Middle frontal gyrus (tissue), 1 donor: ENCODE data around the gene KIF21B.

Experiments
- DNase-seq: peaks from one replicate; pipeline ENCODE4 v3.0.0-alpha.2; 2015; ENCODE audit warnings: low spot score; ENCODE audit errors: extremely low spot score

KIF21B gene

DNA sequence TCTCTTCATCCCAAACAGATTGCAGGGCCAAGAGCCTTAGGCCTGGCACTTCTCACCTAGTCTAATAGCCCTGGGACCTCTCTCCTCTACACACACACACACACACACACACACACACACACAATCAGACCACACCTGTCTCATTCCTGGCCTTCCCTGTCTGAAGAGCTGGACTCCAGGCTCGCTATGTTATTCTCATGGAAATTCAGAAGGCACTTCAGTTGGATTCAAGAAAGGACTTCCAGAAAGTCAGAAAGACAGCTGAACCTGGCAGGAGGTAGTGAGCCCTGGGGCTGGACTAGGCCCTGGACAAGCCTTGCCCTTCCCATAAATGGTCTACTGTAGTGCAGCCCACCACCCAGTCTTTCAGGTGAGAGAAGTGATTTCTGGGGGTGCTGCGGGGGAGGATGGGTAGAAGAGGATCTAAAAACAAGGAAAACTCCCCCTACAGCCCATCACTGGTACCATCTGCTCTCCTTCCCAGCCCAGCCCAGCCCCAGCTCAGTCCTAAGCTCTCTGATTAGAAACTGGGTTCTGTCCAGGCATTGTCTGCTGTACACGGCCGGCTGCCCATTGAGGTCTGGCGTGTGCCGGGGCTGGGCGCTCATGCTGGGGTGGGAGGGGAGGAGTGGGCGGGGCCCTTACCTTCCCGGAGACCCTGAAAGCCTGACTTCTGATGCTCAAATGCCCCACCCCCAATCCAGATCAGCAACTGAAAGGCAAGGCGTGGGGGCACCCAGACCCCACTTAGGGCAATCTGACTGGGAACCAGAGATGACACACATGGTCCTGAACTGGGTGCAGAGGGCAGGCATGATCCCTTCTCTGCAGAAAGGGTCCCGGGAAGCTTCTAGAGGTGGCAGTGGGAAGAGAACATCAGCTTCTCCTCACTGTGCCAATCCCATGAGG, 2.5 kb downstream of the KIF21B start:
- DNase-seq, result no peak

DNA sequence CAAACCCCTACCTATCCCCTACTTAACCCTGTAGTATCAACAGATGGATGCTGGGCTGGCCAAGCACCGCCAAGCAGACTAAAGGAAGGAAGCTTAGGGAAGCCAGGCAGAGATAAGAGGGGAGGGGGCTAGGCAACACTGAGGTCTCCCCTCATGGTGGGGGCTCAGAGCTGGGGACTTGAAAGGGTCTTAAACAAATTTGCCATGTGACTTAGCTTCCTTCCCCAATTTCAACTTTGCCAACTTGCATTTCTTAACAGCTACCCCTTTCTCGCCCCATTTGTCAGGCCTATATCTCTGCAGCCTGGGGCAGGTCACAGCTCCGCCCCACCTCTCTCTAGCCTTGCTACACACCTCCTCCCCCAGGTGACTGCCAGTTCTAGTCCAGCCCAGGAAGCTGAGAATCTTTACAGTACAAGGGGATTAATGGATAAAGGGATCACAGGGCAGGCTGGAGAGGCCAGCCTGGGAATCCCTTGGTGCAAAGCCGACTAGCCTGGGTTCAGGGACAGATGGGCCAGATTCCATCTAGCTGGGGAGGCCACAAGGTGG, 3.4 kb downstream of the KIF21B start:
- no peak for DNase-seq

DNA sequence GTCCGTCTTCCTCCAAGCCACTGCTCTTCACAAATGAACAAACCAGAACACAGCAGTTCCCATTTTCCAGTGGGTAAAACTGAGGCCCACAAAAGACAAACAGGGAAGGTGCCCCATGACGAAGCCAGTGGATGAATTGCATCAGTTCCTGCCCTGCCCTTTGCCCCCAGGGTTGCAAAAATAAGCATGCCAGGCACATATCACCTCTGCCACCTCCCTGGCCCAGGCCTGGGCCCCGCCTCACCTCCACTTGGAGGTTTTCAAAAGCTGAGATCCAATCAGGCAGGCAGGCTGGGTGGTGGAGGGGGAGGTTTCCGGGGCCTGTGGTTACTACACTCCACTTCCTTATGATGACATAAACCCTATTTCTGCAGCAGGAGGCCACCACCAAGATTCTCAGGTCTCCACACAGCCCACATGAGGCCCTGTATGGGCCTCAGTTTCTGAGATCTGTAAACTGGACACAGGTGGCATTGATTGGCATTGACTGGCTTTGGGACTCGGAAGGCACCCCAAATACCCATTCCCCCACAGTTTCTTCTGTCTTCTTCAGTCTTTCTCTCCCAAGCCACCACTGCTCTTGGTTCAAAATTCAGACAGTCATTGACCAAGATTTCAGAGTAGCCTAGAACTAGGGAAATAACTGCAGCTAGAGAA, 4.1 kb downstream of the KIF21B start:
- DNase-seq, result no peak

DNA sequence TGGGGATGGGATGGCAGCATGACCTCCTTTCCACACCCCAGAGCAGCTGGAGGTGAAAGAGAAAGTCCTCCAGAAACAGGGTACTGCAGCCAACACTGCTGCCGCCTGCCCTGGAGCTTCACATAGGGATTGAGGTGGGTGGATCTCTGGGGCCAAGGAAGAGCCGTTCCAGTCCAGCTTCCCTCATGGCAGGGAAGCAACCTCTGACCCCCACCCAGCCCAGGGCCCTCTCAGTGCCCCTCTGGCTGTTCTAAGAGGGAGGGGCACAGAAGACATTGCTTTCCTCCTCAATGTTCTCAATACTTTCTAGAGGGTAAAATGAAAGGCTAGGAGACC, 5.7 kb downstream of the KIF21B start:
- DNase-seq, result no peak

DNA sequence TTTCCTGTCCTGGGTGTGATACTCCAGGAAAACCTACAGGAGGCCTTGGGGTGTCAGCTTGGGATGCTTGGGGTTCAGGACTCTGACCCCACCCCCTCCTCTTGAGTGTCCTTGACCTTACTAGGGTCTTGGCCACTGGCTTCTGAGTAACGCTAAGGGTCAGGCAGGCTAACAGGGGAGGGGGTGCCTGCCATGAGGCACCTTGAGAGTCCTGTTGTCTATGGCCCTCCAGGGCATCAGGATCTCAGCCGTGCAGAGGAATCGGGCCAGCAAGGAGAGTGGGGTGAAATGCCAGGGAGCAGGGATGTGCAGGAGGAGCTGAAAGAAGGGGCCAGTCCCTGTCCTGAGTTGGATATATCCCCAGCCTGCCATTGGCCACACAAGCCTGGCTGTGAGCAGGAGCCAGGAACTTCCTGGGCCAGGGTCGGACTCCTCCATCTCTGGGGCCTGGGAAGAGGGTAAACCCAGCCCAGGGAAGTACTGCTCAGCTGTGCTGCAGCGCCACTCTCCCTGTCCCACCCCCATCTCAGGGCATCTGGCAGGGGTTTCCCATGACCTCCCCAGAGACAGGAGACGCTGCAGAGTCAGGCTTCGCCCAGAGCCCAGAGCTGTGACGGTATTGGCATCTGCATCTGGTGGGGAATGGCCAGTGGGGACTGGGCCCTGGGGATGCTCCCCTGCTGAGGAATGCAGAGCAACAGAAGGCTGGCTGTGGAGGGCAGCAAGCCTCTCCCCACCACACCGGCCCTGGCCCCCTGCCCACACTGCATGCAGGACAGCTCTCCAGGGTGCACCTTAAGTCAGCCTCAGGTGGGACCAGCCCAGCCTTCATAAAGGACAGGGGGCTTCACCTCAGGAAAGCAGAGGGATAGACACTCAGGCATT, 6.3 kb downstream of the KIF21B start:
- no peak for DNase-seq

DNA sequence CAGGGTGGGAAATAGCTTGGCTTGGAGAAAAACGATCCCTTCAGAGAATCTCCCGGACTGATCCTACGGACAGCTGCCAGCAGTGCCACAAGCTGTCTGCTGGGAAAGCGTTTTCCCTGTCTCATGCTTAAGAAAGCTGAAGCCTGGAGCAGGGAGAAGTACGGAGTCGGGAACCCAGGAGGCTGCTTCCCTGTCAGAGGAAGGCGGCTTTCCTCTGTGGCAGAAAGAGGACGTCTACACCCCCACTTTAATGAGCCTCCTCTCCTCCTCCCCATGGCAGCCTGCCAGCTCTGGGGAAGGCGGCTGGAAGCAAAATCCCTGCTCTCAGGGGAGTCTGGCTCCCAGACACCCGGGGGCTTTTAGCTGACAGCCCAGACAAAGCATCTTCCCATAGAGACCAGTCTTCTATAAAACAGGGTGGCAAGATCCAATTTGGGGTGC, 7.3 kb downstream of the KIF21B start:
- no peak for DNase-seq

DNA sequence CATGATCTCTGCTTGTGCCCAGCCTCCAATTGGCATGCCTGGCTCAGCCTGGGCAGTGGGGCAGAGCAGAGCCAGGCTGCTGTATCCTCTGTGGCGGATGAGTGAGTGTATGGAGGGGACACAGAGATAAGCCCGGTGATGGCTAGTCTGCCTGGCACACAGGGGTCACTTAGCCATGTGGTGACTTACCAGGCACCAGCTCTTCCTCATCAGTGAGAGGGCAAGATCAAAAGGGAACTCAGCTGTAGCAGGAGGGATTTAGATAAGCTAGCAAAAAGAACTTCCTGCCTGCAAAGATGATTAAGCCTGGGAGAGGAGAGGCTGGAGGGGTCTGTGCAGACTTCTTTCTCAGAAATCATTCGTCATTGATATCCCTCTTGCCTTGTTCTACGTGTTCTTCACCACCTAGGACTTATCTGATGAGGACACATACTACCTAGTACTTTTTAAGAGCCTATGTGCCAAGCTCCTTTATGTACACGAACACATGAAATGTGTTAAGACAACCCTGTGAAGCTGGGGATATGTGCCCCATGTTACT, 7.9 kb downstream of the KIF21B start:
- no peak for DNase-seq

DNA sequence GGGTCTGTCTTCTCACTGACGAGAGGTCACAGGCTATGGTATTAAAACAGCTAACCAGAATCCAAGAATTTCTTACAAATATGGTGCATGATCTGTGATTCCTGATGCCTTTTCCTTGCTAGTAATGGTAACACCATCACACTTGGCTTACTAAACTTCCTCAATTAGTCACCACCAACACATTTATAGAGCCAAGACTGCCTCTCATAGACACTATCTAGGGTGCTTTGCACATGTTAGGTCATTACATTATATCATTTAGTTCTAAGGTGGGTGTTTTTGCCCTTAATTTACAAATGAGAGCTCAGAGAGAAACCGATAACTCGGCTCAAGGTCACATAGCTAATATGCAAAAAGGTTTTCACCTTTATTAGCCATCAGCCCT, 8.7 kb downstream of the KIF21B start:
- no peak for DNase-seq

DNA sequence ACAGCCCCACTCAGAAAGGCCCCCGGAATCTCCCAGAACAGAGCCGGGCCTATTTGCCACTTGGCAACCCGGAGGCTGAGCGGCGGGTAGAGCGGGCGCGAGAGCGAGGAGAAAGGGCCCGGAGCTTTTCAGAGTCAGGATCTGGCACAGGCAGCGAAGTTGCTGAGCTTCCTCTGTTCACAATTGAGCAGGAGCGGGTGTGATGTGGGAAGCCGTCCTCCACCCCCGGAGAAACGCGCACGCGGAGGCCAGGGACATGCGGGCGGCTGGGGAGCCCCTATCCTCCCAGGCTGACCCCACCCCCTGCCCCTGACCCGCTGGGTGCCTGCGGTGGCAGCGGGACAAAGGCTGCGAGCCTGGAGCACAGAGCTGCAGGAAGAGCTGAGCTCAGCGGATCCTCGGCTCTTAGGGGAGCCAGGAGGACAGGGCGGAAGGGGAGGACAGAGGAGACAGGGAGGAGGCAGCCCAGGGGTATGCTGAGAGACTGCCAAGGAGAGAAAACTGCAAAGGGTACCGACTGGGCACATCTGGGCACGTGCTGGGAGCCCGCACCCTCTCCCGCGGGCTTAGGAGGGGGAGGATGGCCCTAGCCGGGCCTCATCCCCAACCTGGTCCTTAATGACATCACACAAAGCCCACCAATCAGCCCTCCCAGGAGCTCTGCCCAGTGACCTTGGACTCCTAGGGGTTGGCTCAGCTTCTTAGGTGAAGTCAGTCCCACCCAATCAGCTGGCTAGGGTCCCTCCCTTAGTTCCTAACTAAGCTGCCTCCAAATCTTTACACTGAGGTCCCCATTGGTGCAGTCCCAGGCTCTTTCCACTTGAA, 9.3 kb downstream of the KIF21B start:
- DNase-seq, result no peak

DNA sequence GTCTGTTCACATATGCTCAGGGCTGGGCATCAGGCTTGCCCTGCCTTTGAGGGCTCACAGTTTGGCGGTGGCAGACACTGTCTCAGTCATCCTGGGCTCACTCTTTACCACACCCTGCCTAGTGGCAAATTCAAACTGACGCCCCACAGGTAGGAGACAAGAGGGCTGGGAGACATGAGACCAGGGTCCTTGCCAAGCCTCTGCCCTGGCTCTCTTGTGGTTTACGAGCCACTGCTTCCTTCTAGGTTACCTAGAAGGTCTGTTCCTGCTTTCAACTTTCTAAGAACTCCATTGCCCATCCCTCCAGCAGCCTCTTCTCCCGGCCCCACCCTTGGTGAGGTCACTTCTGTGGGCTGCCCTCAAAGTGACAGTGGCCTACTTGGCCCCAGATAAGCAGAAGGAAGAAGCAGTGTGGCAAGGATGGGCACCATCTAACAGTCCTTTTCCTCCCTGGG, 10.5 kb downstream of the KIF21B start:
- no peak for DNase-seq

DNA sequence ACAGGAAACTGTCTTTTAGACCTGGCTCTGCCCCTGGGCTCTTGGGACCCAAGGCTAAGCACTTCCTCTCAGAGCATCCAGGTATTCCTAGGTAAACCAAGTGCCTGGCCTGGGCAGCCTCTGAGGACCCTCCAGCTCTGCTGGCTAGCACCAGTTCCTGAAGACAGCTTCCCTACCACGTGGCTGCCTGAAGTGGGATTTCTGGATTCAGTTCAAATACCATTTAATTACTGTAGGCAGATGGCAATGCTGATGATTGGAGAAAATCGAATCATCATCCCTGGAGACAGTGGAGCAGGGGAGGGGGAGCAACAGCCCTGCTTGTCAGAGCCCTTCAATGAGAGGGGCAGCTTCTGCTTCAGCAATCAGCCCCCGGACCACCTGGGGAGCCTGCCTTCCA, 11.9 kb downstream of the KIF21B start:
- DNase-seq, result no peak

DNA sequence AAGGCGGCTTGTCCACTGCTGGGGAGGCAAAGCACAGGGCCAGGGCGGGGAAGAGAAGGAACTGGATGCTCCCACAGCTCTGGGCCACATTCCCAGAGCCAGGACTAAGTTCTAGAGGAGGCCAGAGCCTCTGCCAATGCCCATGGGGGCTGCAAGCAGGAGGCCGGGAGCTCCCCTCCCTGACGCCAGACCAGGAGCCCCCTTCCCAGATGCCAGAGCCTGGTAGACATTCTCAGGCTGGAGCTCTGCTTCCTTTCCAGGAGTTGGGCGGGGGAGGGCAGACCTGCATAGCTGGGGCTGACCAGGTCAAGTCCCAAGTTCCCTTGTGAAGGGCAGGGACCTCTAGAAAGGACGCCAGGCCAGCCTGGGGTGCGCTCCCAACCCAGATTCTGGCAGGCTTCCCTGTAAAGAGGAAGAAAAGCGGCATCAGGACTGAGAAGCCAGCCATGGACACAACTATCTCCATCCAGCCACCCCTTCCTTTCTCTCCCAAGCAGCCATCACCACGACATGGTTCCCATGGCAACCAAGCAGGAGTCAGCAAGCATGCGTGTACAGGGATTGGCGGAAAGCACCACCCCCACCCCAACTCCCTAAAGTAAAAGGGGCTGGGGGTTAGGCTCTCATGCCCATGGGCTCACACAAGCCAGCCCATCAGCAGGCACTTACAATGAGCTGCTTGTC, 13.4 kb downstream of the KIF21B start:
- no peak for DNase-seq

DNA sequence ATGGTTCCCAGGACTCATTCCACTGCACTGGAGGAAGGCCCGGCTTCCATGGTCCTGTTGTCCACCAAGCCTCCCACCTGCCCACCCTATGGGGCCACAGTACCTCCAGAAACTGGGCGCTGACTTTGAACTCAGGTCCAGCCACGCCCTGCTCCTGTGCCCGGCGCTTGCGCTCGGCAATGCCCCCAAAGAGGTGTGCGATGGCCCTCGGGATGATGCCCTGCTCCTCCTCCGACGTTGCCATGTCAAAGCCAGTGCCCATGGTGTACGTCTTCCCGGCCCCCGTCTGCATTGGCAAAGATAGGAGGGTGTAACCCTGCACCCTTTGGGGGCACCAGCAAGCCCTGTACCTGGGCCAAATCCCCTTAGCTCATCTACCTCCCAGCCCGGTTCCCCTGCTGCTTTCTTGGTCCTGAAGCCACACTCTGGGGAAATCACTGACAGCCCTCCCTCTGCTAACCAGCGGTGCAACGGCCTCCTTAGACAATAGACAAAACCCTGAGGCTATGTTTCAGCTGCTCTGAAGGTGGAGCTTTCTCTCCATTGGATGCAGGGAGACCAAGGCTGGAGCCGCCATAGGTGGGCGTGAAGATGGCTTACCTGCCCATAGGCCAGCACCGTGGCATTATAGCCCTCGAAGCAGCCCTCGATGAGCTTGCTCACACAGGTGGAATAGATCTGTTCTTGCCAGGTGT, 14.7 kb downstream of the KIF21B start:
- no peak for DNase-seq

DNA sequence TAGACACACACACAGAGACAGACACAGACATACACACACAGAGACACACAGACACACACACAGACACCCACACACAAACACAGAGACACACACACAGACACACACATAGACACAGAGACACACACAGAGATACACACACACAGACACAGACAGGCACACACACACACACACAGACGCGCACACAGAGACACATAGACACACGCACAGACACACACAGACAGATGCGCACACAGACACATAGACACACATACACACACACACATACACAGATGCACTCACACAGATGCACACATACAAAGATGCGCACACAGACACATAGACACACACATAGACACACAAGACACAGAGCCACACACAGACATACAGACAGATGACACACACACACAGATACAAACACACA, 16.0 kb downstream of the KIF21B start:
- no peak for DNase-seq

DNA sequence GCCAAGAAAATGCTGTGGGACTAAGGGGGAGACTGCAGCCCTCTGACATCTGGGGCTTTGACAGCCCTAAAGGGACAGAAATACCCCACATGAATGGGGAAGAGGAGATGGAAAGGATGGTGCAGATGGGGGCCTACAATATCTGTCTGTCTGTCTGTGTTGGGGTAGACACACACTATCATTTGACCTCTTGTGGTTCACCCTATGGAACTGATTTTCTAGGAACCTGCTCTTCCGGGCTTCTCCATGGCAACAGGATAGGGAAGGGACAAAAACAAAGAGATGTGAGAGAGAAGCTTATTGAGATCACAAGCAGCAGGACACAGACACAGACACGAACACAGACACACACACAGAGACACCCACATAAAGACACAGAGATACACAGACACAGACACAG, 17.1 kb downstream of the KIF21B start:
- DNase-seq, result no peak

DNA sequence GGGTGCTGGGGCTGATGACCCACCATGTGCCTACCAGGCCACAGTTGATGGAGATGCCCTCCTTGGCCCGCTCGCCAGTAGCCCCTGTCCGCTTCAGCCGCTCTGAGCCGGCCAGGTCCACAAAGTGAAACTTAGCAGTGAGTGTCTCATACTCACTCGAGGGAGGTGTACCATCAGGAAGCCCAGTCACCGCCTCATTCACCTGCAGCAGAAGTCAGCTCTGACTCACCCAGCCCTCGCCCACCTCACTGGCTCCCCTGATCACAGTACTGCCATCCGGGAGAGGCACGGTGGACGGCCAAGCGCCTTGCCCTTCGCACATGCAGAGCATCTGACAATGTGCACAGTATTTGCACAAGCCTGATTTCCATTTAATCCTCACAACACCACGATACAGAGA, 18.8 kb downstream of the KIF21B start:
- no peak for DNase-seq

DNA sequence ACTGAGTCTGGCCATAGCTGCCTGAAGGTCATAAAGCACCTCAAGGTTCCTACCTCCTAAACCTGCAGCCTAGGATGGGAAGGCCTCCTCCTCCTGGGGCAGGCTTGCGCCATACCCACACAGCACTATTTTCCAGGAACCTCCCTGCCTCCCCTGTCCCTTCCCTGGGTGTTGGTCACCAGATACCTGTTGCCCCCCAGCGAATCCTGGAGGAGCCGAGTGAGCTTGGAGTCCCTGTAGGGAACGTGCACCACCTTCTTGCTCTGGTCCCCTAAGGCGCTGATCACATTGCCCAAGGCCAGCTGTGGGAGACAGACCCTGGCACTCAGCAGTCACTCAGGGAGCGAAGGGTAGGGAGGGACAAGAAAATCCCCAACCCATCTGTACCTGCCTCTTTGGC, 19.4 kb downstream of the KIF21B start:
- no peak for DNase-seq

DNA sequence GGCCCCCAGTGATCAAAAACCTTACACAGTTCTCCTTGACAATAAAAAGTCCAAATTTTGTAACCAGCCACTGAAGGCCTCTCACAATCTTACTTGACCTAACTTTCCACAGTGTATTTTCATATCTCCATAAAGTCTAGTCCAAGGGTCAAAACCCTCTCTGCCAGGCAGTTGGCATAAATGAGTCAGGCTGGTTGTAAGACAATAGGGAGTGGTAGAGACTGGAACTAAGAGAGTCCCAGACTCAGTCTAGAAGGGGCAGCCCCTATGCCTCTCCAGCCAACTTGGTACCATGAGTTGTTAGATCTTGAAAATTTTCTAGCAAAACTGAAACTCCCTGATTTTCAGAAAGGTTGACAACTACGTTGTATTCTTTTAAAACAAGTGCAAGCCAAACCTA, 21.0 kb downstream of the KIF21B start:
- no peak for DNase-seq

DNA sequence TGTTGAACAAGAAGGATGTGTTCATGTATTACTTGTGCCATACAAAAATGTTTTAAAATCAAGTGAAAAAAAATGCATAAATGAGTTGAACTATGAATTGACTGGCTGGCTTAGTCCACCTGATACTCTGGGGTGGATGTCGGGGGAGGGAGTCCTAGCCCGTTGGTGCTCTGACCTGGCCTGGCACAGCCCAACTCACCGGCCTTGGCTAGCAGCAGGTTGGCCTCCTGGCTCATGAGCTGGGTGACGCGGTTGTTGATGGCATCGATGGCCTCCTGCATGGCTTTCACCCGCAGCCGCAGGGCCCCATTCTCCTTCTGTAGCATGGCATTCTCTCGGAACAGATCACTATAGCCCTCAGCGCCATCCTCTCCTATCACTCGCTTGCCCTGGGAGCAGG, 21.6 kb downstream of the KIF21B start:
- no peak for DNase-seq
